A549 (cell line): ENCODE data around the gene MDM1.

Experiments used
- CHD2 ChIP-seq: fragments of 150-350 bp; IDR thresholded peaks from 2 replicates; pipeline ENCODE4 v1.6.1; 2014; ENCODE audit warnings: low read length; ENCODE audit not compliant: partially characterized antibody
- CTCF ChIP-seq: fragments of >200 bp; sonication (Bioruptor Twin); formaldehyde crosslinking; IDR thresholded peaks from 3 replicates; pipeline ENCODE4 v1.5.1; 2016
- JUN ChIP-seq, 2 experiments: fragments of >200 bp; sonication (Bioruptor Twin); formaldehyde crosslinking; IDR thresholded peaks; 2 replicates in 1 of 2; 3 replicates in 1 of 2; pipeline ENCODE4 v1.6.1; 2016 to 2017
- MAX ChIP-seq: IDR thresholded peaks from 2 replicates; pipeline ENCODE4 v1.6.1; 2012
- POLR2A ChIP-seq: IDR thresholded peaks from 2 replicates; pipeline ENCODE4 v1.6.1; 2012; ENCODE audit warnings: mild to moderate bottlenecking, low read length
- RCOR1 ChIP-seq: fragments of 150-350 bp; IDR thresholded peaks from 2 replicates; pipeline ENCODE4 v1.6.1; 2014; ENCODE audit warnings: antibody characterized with exemption, low read length, low read depth
- RFX5 ChIP-seq: fragments of 450-650 bp; IDR thresholded peaks from 2 replicates; pipeline ENCODE4 v1.7.1; 2014; ENCODE audit warnings: antibody characterized with exemption, mild to moderate bottlenecking, moderate library complexity

GRCh38 chr12:68374307-68374982 lies 42.3 kb upstream of the MDM1 start:
- no peak for TF ChIP-seq CTCF
- no peak for TF ChIP-seq RFX5
- TF ChIP-seq CHD2, result no peak
- TF ChIP-seq POLR2A, result no peak
- TF ChIP-seq JUN (IDR thresholded peaks at IDR 0.05), result no peak
- TF ChIP-seq MAX, result no peak
- no peak for TF ChIP-seq RCOR1
